ENCODE data around the gene SPTLC2. TPM values are rescaled to one million over a fixed set of nuclear protein-coding genes. Genes with fewer than 3 reads are reported as not detected.
A peak's percentile ranks its signal among the peaks of the same experiment; 100 is the strongest.

The SPTLC2 gene
- total RNA-seq, 1 experiment from 2014 or later = 32.6 TPM

DNA sequence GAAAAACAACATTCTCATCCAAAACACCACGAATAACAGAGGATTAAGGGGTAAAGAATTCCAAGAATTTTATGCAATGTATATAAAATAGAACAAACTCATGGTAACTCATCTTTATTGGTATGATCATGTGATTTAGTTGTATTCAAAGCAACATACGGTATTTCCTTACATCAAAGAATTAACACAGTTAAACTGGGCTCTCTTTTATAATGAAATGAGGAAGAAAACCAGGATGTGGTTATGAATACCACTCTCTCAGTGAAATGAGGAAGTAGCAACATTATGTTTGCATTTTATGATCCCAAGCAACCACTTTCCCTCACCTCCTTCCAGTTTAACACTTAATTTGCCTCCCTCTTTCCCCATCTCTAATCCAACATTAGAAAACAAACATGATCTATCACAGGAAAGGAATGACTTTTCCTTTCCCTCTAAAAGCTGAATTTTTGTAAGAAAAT, 22.9 kb downstream of the SPTLC2 start:
- Histone ChIP-seq H4K5ac (ENCODE audit: insufficient read length, low read depth, low read length) (no peak overlapping the region), H2BK120ac (ENCODE audit: low read depth, low read length, poor library complexity, severe bottlenecking) (no peak overlapping the region), H4K20me1 (ENCODE audit: control insufficient read depth, insufficient read depth, insufficient read length) (no peaks in the 10 kb centered on the region), H3K9ac (ENCODE audit: extremely low read depth, insufficient read length, low read length) (no peak overlapping the region), H2BK15ac (ENCODE audit: low read depth, low read length) (no peak overlapping the region), H3K4me1 (ENCODE audit: insufficient read depth, low read length) (no peaks in the 10 kb centered on the region), H3K79me1 (ENCODE audit: insufficient read depth, low read depth, low read length, poor library complexity, severe bottlenecking) (peaks cover 2% of the 10 kb centered on the region), H4K8ac (replicated peaks; ENCODE audit: insufficient read length, low read depth, low read length) (no peak overlapping the region), H3T11ph (ENCODE audit: low read length) (no peak overlapping the region), H2AFZ (ENCODE audit: low read length) (no peak overlapping the region), H3K79me2 (ENCODE audit: insufficient read depth, low read length) (no peaks in the 10 kb centered on the region), H2BK5ac (ENCODE audit: insufficient read length, low read length) (no peak overlapping the region), H3K27me3 (ENCODE audit: insufficient read depth, low read length) (no peaks in the 10 kb centered on the region), H3K56ac (ENCODE audit: insufficient read length, low read depth, low read length) (no peak overlapping the region), H2BK20ac (ENCODE audit: low read depth, low read length, poor library complexity, severe bottlenecking) (no peak overlapping the region), H3K23ac (ENCODE audit: insufficient read length, low read depth, low read length) (no peak overlapping the region), H2AK5ac (ENCODE audit: insufficient read length, low read length) (no peak overlapping the region), H3K27ac (ENCODE audit: insufficient read length, low read depth, low read length) (no peak overlapping the region), H3K4me2 (ENCODE audit: insufficient read depth, insufficient read length, low read length) (no peak overlapping the region), H4K91ac (ENCODE audit: insufficient read length, low read depth, low read length) (no peak overlapping the region), H3K14ac (ENCODE audit: insufficient read depth, low read length) (no peak overlapping the region), H3K9me3 (ENCODE audit: control insufficient read depth, low read depth, low read length) (no peaks in the 10 kb centered on the region), H3K4ac (ENCODE audit: low read depth, low read length) (no peak overlapping the region), H2BK12ac (ENCODE audit: insufficient read length, low read depth, low read length) (no peak overlapping the region), H3K18ac (ENCODE audit: insufficient read length, low read depth, low read length) (no peak overlapping the region), H3K23me2 (ENCODE audit: insufficient read length, low read depth, low read length, poor library complexity, severe bottlenecking) (no peaks in the 10 kb centered on the region)
- TF ChIP-seq, protein P1, sequence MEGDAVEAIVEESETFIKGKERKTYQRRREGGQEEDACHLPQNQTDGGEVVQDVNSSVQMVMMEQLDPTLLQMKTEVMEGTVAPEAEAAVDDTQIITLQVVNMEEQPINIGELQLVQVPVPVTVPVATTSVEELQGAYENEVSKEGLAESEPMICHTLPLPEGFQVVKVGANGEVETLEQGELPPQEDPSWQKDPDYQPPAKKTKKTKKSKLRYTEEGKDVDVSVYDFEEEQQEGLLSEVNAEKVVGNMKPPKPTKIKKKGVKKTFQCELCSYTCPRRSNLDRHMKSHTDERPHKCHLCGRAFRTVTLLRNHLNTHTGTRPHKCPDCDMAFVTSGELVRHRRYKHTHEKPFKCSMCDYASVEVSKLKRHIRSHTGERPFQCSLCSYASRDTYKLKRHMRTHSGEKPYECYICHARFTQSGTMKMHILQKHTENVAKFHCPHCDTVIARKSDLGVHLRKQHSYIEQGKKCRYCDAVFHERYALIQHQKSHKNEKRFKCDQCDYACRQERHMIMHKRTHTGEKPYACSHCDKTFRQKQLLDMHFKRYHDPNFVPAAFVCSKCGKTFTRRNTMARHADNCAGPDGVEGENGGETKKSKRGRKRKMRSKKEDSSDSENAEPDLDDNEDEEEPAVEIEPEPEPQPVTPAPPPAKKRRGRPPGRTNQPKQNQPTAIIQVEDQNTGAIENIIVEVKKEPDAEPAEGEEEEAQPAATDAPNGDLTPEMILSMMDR (conservative IDR thresholded peaks at IDR 0.05) = no peak
- Mint-ChIP-seq H3K9me3 (no peaks in the 10 kb centered on the region), H3K36me3 (ENCODE audit: insufficient read depth in 1 of 3, low read depth in 3 of 3) (peaks cover 16 to 33% (median 30%) of the 10 kb centered on the region in 3 experiments; a peak in 6 of 7 replicates), H3K4me3 (no peak overlapping the region), H3K27ac (peak overlapping the region; percentile 50 to 87 (median 81)), H3K4me1 (peaks cover 7 to 9% of the 10 kb centered on the region in 2 experiments), H3K27me3 (ENCODE audit: low read depth) (no peaks in the 10 kb centered on the region)
- no peak for DNase-seq
- WGBS (ENCODE audit: extremely low coverage, insufficient read length, low lambda C conversion rate) = no CpG with 5 or more reads among the region's 2 CpGs
